SU-DHL-6 (cell line): Measurements from ENCODE around the gene IL20.

Experiments
- H2AFZ ChIP-seq: fragments of 200-600 bp; sonication (generic); 2 replicates; pipeline ENCODE4 v1.6.1; 2014; ENCODE audit warnings: low read depth, mild to moderate bottlenecking, moderate library complexity, mixed read lengths, antibody characterized with exemption, low read length; ENCODE audit not compliant: severe bottlenecking
- H3F3A ChIP-seq: fragments of 200-600 bp; shearing (Covaris generic); 2 replicates; pipeline ENCODE4 v1.6.0; 2016; ENCODE audit warnings: antibody characterized with exemption, mild to moderate bottlenecking; ENCODE audit not compliant: insufficient read depth
- H3K27ac ChIP-seq: fragments of 200-600 bp; sonication (generic); 2 replicates; pipeline ENCODE4 v1.5.1; 2016; ENCODE audit warnings: low read depth, mild to moderate bottlenecking, low read length, moderate library complexity, mixed read lengths
- H3K27me3 ChIP-seq: fragments of 200-600 bp; sonication (generic), shearing (Covaris generic); 2 replicates; pipeline ENCODE4 v1.6.0; 2014; ENCODE audit warnings: mild to moderate bottlenecking, low read length
- H3K36me3 ChIP-seq: fragments of 200-600 bp; sonication (generic); 2 replicates; pipeline ENCODE4 v1.6.1; 2014; ENCODE audit warnings: mild to moderate bottlenecking, low read length, mixed read lengths
- H3K4me2 ChIP-seq: fragments of 300-600, 200-600 bp; shearing (Covaris generic), sonication (generic); 2 replicates; pipeline ENCODE4 v1.6.0; 2014; ENCODE audit warnings: low read length, low read depth, mild to moderate bottlenecking; ENCODE audit not compliant: poor library complexity, severe bottlenecking
- H3K4me3 ChIP-seq: fragments of 200-600 bp; sonication (generic); 2 replicates; pipeline ENCODE4 v1.5.1; 2014; ENCODE audit warnings: antibody characterized with exemption, low read length, mild to moderate bottlenecking, mixed read lengths; ENCODE audit not compliant: insufficient read depth, poor library complexity, severe bottlenecking
- H3K79me2 ChIP-seq: fragments of 200-600 bp; sonication (generic); 2 replicates; pipeline ENCODE4 v1.6.1; 2014; ENCODE audit warnings: mild to moderate bottlenecking, low read length, moderate library complexity; ENCODE audit not compliant: insufficient read depth
- H3K9ac ChIP-seq: fragments of 200-600 bp; sonication (generic); 2 replicates; pipeline ENCODE4 v1.7.0; 2014; ENCODE audit warnings: mild to moderate bottlenecking, low read length
- H3K9me2 ChIP-seq: fragments of 200-600 bp; sonication (generic); replicated peaks from 2 replicates; pipeline ENCODE4 v1.6.1; 2014; ENCODE audit warnings: low read length; ENCODE audit not compliant: insufficient read depth
- H3K9me3 ChIP-seq: fragments of 200-600 bp; sonication (generic); 2 replicates; pipeline ENCODE4 v1.6.1; 2014; ENCODE audit warnings: low read length, mixed read lengths; ENCODE audit not compliant: insufficient read depth
- H4K20me1 ChIP-seq: fragments of 200-600 bp; sonication (generic); 2 replicates; pipeline ENCODE4 v1.6.1; 2014; ENCODE audit warnings: low read depth, mild to moderate bottlenecking, antibody characterized with exemption, low read length, moderate library complexity, mixed read lengths
- EZH2phosphoT487 ChIP-seq: fragments of 200-600 bp; sonication (generic), shearing (Covaris generic); conservative IDR thresholded peaks from 2 replicates; pipeline ENCODE4 v1.6.1; 2018; ENCODE audit warnings: mild to moderate bottlenecking, antibody characterized with exemption, low read length, moderate library complexity, mixed read lengths
- TF ChIP-seq, protein P1 (sequence below): fragments of 200-600 bp; sonication (generic); IDR thresholded peaks from one replicate; pipeline ENCODE4 v1.5.1; 2017; ENCODE audit warnings: antibody characterized with exemption, mild to moderate bottlenecking, low read length, moderate library complexity; ENCODE audit not compliant: insufficient read depth, poor library complexity, severe bottlenecking

The IL20 gene

DNA sequence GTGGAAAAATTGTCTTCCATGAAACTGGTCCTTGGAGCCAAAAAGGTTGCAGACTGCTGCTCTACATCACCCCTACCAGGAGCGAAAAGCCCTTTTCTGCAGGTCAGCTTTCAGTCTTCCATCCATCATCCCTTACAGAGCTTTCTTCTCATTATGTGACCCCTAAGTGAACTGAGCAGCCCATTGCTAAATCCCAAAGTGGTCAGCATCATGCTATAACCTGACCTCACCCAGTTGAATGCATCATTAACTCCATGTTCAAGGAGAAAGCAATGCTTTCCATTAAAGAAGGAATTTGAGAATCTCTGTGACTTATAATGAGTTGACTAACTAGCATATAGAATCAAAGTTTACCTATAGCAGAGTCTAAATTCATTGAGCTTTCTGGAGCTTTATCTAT, 21.4 kb downstream of the IL20 start:
- Histone ChIP-seq H3K4me2 (no peak overlapping the region), H3K9me2 (no peaks in the 10 kb centered on the region), H3K79me2 (no peaks in the 10 kb centered on the region), H3K27ac (no peak overlapping the region), H4K20me1 (no peaks in the 10 kb centered on the region), H3K36me3 (no peaks in the 10 kb centered on the region), H3K27me3 (no peaks in the 10 kb centered on the region), H3F3A (no peaks in the 10 kb centered on the region), H3K9ac (no peak overlapping the region), H2AFZ (no peak overlapping the region), H3K4me3 (no peak overlapping the region), H3K9me3 (no peaks in the 10 kb centered on the region)
- TF ChIP-seq EZH2phosphoT487 = no peak
- TF ChIP-seq, protein P1, sequence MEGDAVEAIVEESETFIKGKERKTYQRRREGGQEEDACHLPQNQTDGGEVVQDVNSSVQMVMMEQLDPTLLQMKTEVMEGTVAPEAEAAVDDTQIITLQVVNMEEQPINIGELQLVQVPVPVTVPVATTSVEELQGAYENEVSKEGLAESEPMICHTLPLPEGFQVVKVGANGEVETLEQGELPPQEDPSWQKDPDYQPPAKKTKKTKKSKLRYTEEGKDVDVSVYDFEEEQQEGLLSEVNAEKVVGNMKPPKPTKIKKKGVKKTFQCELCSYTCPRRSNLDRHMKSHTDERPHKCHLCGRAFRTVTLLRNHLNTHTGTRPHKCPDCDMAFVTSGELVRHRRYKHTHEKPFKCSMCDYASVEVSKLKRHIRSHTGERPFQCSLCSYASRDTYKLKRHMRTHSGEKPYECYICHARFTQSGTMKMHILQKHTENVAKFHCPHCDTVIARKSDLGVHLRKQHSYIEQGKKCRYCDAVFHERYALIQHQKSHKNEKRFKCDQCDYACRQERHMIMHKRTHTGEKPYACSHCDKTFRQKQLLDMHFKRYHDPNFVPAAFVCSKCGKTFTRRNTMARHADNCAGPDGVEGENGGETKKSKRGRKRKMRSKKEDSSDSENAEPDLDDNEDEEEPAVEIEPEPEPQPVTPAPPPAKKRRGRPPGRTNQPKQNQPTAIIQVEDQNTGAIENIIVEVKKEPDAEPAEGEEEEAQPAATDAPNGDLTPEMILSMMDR = no peak

DNA sequence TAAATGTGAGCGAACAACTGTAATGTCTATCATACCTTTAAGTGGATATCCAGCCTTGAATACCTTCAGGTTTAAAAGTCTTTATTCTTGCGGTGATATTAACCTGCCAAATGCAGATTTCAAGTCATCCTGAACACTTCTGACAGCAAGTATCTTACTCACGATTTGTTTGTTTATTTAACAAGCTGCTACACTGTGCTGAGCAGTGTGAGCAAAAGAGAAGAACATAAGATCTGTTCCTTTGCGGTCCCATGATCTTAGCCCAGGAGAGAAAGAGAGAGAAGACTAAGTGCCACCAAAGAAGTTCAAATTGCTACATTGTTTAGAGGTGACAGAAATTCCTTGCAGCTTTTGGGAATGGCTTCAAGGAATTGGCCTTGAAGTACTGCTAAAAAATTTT, 22.3 kb downstream of the IL20 start:
- Histone ChIP-seq H4K20me1 (no peaks in the 10 kb centered on the region), H3K4me3 (no peak overlapping the region), H3K27me3 (no peaks in the 10 kb centered on the region), H3K79me2 (no peaks in the 10 kb centered on the region), H3K9ac (no peak overlapping the region), H2AFZ (no peak overlapping the region), H3K4me2 (no peak overlapping the region), H3K36me3 (no peaks in the 10 kb centered on the region), H3F3A (no peaks in the 10 kb centered on the region), H3K9me2 (no peaks in the 10 kb centered on the region), H3K9me3 (no peaks in the 10 kb centered on the region), H3K27ac (no peak overlapping the region)
- TF ChIP-seq, protein P1 = no peak

DNA sequence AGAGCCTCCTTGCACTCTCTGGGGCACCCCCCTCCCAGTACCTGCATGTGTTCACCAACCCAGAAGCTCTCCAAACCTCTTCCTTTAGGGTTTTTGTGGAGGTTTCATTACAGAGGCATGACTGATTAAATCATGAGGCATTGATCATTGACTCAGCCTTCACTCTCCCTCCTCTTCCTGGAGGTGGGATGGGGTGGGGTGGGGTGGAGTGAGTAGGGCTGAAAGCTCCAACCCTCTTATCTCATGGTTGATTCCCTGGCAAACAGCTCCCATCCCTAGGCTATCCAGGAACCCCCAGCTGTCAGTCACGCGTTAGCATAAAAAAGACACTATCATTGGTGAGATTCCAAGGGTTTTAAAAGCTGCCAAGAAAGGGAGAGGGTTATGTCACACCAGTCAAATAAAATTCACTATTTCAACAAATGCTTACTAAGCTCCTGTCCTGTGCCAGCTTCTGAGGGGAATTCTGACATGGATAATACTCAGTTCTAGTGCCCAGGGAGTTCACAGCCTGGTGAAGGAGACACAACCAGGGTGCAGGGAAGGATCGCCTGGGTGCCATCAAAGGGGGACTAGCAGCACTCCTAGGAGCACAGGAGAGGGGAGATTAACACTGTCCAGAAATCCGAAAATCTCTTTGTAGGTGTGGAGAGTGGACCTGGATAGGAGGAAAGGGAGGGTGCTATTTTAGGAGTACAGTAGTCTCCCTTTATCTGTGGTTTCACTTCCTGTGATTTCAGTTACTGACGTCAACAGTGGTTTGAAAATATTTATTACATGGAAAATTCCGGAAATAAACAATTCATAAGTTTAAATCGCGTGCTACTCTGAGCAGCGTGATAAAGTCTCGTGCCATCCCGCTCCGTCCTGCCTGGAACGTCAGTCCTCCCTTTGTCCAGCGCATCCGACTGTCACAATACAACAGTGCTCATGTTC, 25.0 kb downstream of the IL20 start:
- Histone ChIP-seq H3K27me3 (no peaks in the 10 kb centered on the region), H3K9me2 (no peaks in the 10 kb centered on the region), H3K9me3 (no peaks in the 10 kb centered on the region), H3K36me3 (no peaks in the 10 kb centered on the region), H3F3A (no peaks in the 10 kb centered on the region), H3K9ac (no peak overlapping the region), H4K20me1 (no peaks in the 10 kb centered on the region), H3K27ac (no peak overlapping the region), H3K4me3 (no peak overlapping the region), H2AFZ (no peak overlapping the region), H3K79me2 (no peaks in the 10 kb centered on the region), H3K4me2 (no peak overlapping the region)
- TF ChIP-seq EZH2phosphoT487 = no peak
- TF ChIP-seq, protein P1 = no peak
